Mononuclear cell (primary cell): Measurements from ENCODE around the gene SLC39A8. TPM values are rescaled to one million over a fixed set of nuclear protein-coding genes. Genes with fewer than 3 reads are reported as not detected.

ENCODE experiments used
- total RNA-seq: library from RNA; depleted of rRNA; stranded (reverse); fragments of >200 nt; gene quantifications from one replicate; pipeline ENCODE4 v1.2.3, GENCODE V29; 2012

The SLC39A8 gene
- total RNA-seq, 1 donor: 26.3 TPM

Other genes with a start within 250 kb of the SLC39A8 start
- 225 TPM for gene NFKB1, start 155.9 kb upstream of the SLC39A8 start, total RNA-seq